A673 (cell line): Measurements from ENCODE around the gene CDKN2B-AS1.

Source experiments
- EZH2 ChIP-seq: fragments of 200-600 bp; sonication (generic); IDR thresholded peaks from 2 replicates; pipeline ENCODE4 v1.6.1; 2017; ENCODE audit warnings: borderline replicate concordance, low read depth, mild to moderate bottlenecking, mixed read lengths, antibody characterized with exemption, low read length; ENCODE audit not compliant: poor library complexity, severe bottlenecking
- TF ChIP-seq, protein P1 (sequence below): fragments of 300-800, 200-600 bp; sonication (generic); conservative IDR thresholded peaks from 2 replicates; pipeline ENCODE4 v1.5.1; 2017; ENCODE audit warnings: low read depth, mild to moderate bottlenecking, antibody characterized with exemption, low read length, moderate library complexity, mixed read lengths

GRCh38 chr9:22064957-22065356, 70.4 kb downstream of the CDKN2B-AS1 start:
- TF ChIP-seq, protein P1, sequence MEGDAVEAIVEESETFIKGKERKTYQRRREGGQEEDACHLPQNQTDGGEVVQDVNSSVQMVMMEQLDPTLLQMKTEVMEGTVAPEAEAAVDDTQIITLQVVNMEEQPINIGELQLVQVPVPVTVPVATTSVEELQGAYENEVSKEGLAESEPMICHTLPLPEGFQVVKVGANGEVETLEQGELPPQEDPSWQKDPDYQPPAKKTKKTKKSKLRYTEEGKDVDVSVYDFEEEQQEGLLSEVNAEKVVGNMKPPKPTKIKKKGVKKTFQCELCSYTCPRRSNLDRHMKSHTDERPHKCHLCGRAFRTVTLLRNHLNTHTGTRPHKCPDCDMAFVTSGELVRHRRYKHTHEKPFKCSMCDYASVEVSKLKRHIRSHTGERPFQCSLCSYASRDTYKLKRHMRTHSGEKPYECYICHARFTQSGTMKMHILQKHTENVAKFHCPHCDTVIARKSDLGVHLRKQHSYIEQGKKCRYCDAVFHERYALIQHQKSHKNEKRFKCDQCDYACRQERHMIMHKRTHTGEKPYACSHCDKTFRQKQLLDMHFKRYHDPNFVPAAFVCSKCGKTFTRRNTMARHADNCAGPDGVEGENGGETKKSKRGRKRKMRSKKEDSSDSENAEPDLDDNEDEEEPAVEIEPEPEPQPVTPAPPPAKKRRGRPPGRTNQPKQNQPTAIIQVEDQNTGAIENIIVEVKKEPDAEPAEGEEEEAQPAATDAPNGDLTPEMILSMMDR, result no peak
- TF ChIP-seq EZH2, result no peak
